Measurements from ENCODE around the gene FGD2. TPM values are rescaled to one million over a fixed set of nuclear protein-coding genes. Genes with fewer than 3 reads are reported as not detected.
A peak's percentile ranks its signal among the peaks of the same experiment; 100 is the strongest.

The FGD2 gene
- total and polyA plus RNA-seq, 9 of the 15 experiments (the other 6 are each of a cell fraction or from before 2014, with no cell fraction given), result 0.09 TPM; not detected in 8

DNA sequence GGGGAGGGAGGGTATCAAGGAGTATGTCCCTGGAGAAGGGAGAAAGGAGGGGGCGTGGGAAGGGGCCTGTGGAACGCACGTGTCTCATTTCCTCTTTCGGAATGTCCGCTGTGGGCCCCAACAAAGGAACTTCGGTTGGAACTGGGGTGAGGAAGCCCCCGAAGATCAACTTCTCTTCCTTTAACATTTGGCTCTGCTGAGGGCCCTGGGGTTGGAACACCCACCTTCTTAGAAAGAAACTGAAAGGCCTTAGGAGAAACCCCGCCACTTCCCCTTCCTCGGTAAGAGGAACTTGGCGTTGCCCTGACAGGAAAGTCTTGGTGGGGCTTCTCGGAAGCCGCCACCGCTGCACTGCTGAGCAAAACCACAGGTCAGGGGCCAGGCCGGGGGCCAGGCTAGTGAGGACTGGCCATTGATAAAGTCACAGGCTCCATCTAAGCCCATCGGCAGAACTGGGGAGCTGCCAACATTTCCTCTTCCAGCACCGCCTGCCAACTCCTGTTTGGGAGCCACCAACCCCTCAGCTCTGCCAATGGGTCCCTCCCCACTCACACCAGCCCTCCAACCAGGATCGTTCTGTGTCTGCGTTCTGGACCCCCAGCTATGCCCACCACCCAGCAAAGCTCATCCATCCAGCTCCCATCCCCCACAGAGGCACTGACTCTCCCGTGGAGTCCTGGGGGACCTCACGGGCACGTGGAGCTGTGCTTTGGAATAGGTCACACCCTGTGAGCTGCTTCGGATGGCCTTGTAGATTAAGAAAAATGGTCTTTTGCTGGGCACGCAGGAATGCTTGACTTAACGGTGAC lies 44.8 kb downstream of the FGD2 start (continued):
- peak; percentile 88 for TF ChIP-seq ARID1B (IDR thresholded peaks at IDR 0.05)
- TF ChIP-seq ZEB2 (IDR thresholded peaks at IDR 0.05), result no peak
- TF ChIP-seq ETV1 (tag; conservative IDR thresholded peaks at IDR 0.05; ENCODE audit: low read depth), result peak; percentile 39; the same call in 1 of the 2 replicates
- TF ChIP-seq HOMEZ (CRISPR knock-in tag; IDR thresholded peaks at IDR 0.05), result no peak; the same call in 1 of the 2 replicates
- TF ChIP-seq ZFP30 (CRISPR knock-in tag; IDR thresholded peaks at IDR 0.05; ENCODE audit: borderline replicate concordance), result no peak
- TF ChIP-seq, protein P1, sequence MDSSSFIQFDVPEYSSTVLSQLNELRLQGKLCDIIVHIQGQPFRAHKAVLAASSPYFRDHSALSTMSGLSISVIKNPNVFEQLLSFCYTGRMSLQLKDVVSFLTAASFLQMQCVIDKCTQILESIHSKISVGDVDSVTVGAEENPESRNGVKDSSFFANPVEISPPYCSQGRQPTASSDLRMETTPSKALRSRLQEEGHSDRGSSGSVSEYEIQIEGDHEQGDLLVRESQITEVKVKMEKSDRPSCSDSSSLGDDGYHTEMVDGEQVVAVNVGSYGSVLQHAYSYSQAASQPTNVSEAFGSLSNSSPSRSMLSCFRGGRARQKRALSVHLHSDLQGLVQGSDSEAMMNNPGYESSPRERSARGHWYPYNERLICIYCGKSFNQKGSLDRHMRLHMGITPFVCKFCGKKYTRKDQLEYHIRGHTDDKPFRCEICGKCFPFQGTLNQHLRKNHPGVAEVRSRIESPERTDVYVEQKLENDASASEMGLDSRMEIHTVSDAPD (CRISPR knock-in tag; IDR thresholded peaks at IDR 0.05), result peak; percentile 62
- TF ChIP-seq ZNF143 (CRISPR knock-in tag; IDR thresholded peaks at IDR 0.05), result no peak
- no peak for TF ChIP-seq ZNF699 (CRISPR knock-in tag; IDR thresholded peaks at IDR 0.05; ENCODE audit: insufficient replicate concordance)
- no peak; the same call in 1 of the 2 replicates for TF ChIP-seq ZNF41 (CRISPR knock-in tag; conservative IDR thresholded peaks at IDR 0.05)
- TF ChIP-seq KDM4B (IDR thresholded peaks at IDR 0.05; ENCODE audit: borderline replicate concordance in 2 of 2, low read depth in 1 of 2), result 0 out of 4 replicates have a peak, but pooled peaks of 1 of the 2 experiments have one; percentile 67
- TF ChIP-seq, protein P2, sequence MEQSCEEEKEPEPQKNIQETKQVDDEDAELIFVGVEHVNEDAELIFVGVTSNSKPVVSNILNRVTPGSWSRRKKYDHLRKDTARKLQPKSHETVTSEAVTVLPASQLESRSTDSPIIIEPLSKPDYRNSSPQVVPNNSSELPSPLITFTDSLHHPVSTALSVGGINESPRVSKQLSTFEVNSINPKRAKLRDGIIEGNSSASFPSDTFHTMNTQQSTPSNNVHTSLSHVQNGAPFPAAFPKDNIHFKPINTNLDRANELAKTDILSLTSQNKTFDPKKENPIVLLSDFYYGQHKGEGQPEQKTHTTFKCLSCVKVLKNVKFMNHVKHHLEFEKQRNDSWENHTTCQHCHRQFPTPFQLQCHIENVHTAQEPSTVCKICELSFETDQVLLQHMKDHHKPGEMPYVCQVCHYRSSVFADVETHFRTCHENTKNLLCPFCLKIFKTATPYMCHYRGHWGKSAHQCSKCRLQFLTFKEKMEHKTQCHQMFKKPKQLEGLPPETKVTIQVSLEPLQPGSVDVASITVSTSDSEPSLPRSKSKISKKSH (CRISPR knock-in tag; IDR thresholded peaks at IDR 0.05), result 0 out of 2 replicates have a peak, but pooled peaks have one; percentile 19
- peak; percentile 94; the same call in 1 of the 2 replicates for TF ChIP-seq HDGF (IDR thresholded peaks at IDR 0.05)
- TF ChIP-seq ETV6 (IDR thresholded peaks at IDR 0.05; ENCODE audit: borderline replicate concordance in 1 of 2, low read depth in 2 of 2, low read length in 1 of 2), result peak; percentile 98 to 100
- no peak for TF ChIP-seq ETV6 (CRISPR knock-in tag; IDR thresholded peaks at IDR 0.05; ENCODE audit: borderline replicate concordance)
- no peak for TF ChIP-seq U2AF1 (optimal IDR thresholded peaks at IDR 0.05; ENCODE audit: low read depth, low read length)
- TF ChIP-seq ZFP36 (IDR thresholded peaks at IDR 0.05; ENCODE audit: low read depth, low read length, partially characterized antibody), result no peak
- TF ChIP-seq, protein P3, sequence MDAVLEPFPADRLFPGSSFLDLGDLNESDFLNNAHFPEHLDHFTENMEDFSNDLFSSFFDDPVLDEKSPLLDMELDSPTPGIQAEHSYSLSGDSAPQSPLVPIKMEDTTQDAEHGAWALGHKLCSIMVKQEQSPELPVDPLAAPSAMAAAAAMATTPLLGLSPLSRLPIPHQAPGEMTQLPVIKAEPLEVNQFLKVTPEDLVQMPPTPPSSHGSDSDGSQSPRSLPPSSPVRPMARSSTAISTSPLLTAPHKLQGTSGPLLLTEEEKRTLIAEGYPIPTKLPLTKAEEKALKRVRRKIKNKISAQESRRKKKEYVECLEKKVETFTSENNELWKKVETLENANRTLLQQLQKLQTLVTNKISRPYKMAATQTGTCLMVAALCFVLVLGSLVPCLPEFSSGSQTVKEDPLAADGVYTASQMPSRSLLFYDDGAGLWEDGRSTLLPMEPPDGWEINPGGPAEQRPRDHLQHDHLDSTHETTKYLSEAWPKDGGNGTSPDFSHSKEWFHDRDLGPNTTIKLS (IDR thresholded peaks at IDR 0.05; ENCODE audit: borderline replicate concordance, low read depth), result peak; percentile 65; the same call in 1 of the 2 replicates
- no peak for TF ChIP-seq CHD1 (IDR thresholded peaks at IDR 0.05; ENCODE audit: low read length)
